Osteocyte (in vitro differentiated cells): Measurements from ENCODE around the gene TMEM63A. TPM values are rescaled to one million over a fixed set of nuclear protein-coding genes. Genes with fewer than 3 reads are reported as not detected.
"Not testable (repeated sequence)": the region's sequence is repeated elsewhere in the genome, so short reads cannot be mapped to it uniquely, and the experiment has no call there.

Source experiments
- DNase-seq: peaks from one replicate; pipeline ENCODE4 v3.0.0; 2021; ENCODE audit warnings: mixed read lengths; ENCODE audit not compliant: unreplicated experiment; ENCODE audit errors: extremely low spot score
- H3K27ac Mint-ChIP-seq: one replicate; pipeline ENCODE4 v1.8.0; 2021; ENCODE audit warnings: mild to moderate bottlenecking, mixed read lengths; ENCODE audit not compliant: unreplicated experiment
- H3K27me3 Mint-ChIP-seq: one replicate; pipeline ENCODE4 v1.8.0; 2021; ENCODE audit warnings: mixed read lengths; ENCODE audit not compliant: unreplicated experiment
- H3K36me3 Mint-ChIP-seq: one replicate; pipeline ENCODE4 v1.8.0; 2021; ENCODE audit warnings: mixed read lengths; ENCODE audit not compliant: unreplicated experiment
- H3K4me1 Mint-ChIP-seq: one replicate; pipeline ENCODE4 v1.8.0; 2021; ENCODE audit warnings: mixed read lengths; ENCODE audit not compliant: unreplicated experiment
- H3K4me3 Mint-ChIP-seq: one replicate; pipeline ENCODE4 v1.8.0; 2021; ENCODE audit warnings: mild to moderate bottlenecking, moderate library complexity, mixed read lengths; ENCODE audit not compliant: unreplicated experiment
- H3K9me3 Mint-ChIP-seq: one replicate; pipeline ENCODE4 v1.8.0; 2021; ENCODE audit warnings: mixed read lengths; ENCODE audit not compliant: unreplicated experiment
- total RNA-seq: library from RNA; stranded (reverse); gene quantifications from 2 replicates; pipeline ENCODE4 v1.2.1, GENCODE V29; 2021
- TF ChIP-seq, protein P1 (sequence below): fragments of 200-600 bp; sonication (generic); IDR thresholded peaks from 2 replicates; pipeline ENCODE4 v1.5.0; 2021; ENCODE audit warnings: antibody characterized with exemption, mild to moderate bottlenecking, moderate library complexity

TMEM63A gene
- total RNA-seq, 1 donor from 2014 or later, result 54.8 TPM

GRCh38 chr1:225811622-225812487 lies 70.3 kb downstream of the TMEM63A start:
- peaks cover 35% of the 10 kb centered on the region for H3K4me1 Mint-ChIP-seq
- no peaks in the 10 kb centered on the region for H3K27me3 Mint-ChIP-seq
- no peak overlapping the region for H3K4me3 Mint-ChIP-seq
- TF ChIP-seq, protein P1, sequence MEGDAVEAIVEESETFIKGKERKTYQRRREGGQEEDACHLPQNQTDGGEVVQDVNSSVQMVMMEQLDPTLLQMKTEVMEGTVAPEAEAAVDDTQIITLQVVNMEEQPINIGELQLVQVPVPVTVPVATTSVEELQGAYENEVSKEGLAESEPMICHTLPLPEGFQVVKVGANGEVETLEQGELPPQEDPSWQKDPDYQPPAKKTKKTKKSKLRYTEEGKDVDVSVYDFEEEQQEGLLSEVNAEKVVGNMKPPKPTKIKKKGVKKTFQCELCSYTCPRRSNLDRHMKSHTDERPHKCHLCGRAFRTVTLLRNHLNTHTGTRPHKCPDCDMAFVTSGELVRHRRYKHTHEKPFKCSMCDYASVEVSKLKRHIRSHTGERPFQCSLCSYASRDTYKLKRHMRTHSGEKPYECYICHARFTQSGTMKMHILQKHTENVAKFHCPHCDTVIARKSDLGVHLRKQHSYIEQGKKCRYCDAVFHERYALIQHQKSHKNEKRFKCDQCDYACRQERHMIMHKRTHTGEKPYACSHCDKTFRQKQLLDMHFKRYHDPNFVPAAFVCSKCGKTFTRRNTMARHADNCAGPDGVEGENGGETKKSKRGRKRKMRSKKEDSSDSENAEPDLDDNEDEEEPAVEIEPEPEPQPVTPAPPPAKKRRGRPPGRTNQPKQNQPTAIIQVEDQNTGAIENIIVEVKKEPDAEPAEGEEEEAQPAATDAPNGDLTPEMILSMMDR, result peak; percentile 35
- DNase-seq, result no peak
- no peaks in the 10 kb centered on the region for H3K36me3 Mint-ChIP-seq
- H3K27ac Mint-ChIP-seq, result no peak overlapping the region
- H3K9me3 Mint-ChIP-seq, result no peaks in the 10 kb centered on the region

GRCh38 chr1:225810579-225811538 lies 71.3 kb downstream of the TMEM63A start:
- not testable (repeated sequence) for H3K36me3 Mint-ChIP-seq, H3K9me3 Mint-ChIP-seq, H3K27me3 Mint-ChIP-seq
- Mint-ChIP-seq H3K4me1 (peaks cover 34% of the 10 kb centered on the region), H3K27ac (peak overlapping the region; percentile 81), H3K4me3 (peak overlapping the region; percentile 80)
- DNase-seq, result peak; percentile 75

- Mint-ChIP-seq H3K27me3 (no peaks in the 10 kb centered on the region), H3K4me1 (peaks cover 34% of the 10 kb centered on the region)
Observed at GRCh38 chr1:225809842-225810578, 72.2 kb downstream of the TMEM63A start, which contains the start of gene EPHX1. EPHX1 (plus strand) TSS chr1:225810124; CDS start chr1:225828730, 18,606 bp downstream.

GRCh38 chr1:225808136-225808535 lies 74.0 kb downstream of the TMEM63A start:
- DNase-seq, result no peak
- no peaks in the 10 kb centered on the region for H3K9me3 Mint-ChIP-seq
- H3K27me3 Mint-ChIP-seq, result no peaks in the 10 kb centered on the region
- TF ChIP-seq, protein P1, result no peak
- peaks cover 27% of the 10 kb centered on the region for H3K4me1 Mint-ChIP-seq
- H3K36me3 Mint-ChIP-seq, result no peaks in the 10 kb centered on the region
- no peak overlapping the region for H3K27ac Mint-ChIP-seq
- H3K4me3 Mint-ChIP-seq, result no peak overlapping the region

More at GRCh38 chr1:225809842-225810578, 72.2 kb downstream of the TMEM63A start, which contains the start of gene EPHX1:
- Mint-ChIP-seq H3K36me3 (no peaks in the 10 kb centered on the region), H3K9me3 (no peaks in the 10 kb centered on the region), H3K4me3 (peak within 1 kb of the TSS; percentile 80), H3K27ac (peak within 1 kb of the TSS; percentile 81)
- TF ChIP-seq, protein P1, result peak; percentile 47
- DNase-seq, result peak; percentile 95

DNA sequence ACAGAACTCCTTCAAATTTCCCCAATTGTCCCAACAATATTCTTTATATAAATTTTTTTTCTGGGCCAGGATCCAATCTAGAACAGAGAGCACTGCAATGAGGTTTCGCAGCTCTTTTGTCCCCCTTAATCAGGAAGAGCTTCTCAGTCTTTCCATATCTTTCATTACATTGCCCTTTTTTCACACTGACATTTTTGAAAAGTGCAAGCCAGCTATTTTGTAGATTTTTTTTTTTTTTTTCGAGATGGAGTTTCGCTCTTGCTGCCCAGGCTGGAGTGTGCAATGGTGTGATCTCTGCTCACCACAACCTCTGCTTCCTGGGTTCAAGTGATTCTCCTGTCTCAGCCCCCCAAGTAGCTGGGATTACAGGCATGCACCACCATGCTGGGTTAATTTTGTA lies 75.4 kb downstream of the TMEM63A start:
- DNase-seq, H3K27me3 Mint-ChIP-seq, H3K4me3 Mint-ChIP-seq, H3K36me3 Mint-ChIP-seq, H3K9me3 Mint-ChIP-seq, H3K27ac Mint-ChIP-seq: not testable (repeated sequence)
- peaks cover 20% of the 10 kb centered on the region for H3K4me1 Mint-ChIP-seq
